ENCODE results near the gene APOC4.
"Not testable (repeated sequence)": the region's sequence is repeated elsewhere in the genome, so short reads cannot be mapped to it uniquely, and the experiment has no call there.

The APOC4 gene, protein sequence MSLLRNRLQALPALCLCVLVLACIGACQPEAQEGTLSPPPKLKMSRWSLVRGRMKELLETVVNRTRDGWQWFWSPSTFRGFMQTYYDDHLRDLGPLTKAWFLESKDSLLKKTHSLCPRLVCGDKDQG

DNA sequence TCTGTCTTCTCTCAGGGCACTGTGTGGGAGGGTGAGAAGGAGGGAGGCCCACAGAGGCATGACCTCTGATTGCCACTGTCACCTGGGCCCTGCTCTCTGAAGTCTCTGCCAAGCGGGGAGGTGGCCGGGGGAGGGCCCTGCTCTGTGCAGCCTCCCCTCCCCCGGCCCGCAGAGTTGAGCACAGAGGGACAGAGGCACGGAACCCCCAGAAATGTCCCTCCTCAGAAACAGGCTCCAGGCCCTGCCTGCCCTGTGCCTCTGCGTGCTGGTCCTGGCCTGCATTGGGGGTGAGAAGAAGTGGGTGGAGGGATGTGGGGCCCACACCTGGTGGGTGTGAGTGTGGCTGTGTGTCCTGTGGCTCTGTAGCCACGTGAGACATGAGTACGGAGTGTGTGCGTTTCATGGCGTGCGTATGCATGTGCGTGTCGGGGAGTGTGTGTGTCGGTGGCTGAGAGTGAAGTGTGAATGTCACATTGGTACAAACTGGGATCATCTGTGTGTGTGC is at the start of gene APOC4:
APOC4 (plus strand) TSS at position 171 of the 505 bp plus-strand sequence; CDS start at position 212, 41 bp downstream.
- DNase-seq (ENCODE audit: low read depth in 2 of 2): no peak

DNA sequence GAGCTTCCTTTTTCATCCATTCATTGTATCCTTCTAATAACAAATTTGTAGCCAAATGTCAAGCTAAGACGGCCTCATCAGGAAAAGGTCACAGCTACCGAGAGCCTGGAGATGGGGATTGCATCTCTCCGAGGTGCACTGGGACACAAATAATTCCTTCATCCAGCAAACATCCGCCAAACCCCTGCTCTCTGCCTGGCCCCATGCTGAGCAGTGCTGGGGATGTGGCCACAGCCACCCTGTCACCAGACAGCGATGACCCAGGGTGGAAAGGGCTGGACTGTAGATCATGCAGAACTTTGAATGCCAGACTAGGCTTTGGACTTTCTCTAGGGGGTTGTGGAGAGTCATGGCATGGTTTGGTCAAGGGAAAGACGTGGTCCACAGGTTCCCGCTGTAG is 49.1 kb upstream of the APOC4 start:
- no peak for DNase-seq (ENCODE audit: low read depth in 2 of 2)

DNA sequence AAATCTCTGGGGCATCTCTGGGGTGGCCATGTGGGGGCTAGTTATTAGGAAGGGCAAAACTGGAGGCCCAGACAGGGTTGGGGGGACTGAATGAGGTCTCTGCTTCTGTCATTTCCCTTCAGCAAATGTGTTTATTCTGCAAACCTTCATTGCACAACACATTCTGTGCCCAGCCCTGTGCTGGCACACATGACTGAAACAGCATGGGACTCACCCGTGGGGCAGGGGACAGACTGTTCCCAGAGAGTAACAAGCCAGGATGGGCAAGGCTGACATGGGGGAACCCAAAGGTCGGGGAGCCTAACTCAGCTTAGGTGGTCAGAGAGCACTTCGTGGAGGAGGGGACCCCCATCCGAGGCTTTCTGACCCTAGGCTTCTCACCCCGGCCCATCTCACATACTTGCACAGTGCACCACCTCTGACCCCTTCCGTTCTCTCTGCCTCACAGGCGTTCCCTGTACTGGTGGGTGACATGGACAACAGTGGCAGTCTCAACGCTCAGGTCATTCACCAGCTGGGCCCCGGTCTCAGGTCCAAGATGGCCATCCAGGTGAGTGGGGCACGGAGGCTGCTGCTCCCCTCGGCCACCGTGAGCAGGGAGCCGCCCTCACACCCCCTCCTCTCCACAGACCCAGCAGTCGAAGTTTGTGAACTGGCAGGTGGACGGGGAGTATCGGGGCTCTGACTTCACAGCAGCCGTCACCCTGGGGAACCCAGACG is 48.5 kb upstream of the APOC4 start:
- DNase-seq (ENCODE audit: low read depth in 2 of 2): no peak

DNA sequence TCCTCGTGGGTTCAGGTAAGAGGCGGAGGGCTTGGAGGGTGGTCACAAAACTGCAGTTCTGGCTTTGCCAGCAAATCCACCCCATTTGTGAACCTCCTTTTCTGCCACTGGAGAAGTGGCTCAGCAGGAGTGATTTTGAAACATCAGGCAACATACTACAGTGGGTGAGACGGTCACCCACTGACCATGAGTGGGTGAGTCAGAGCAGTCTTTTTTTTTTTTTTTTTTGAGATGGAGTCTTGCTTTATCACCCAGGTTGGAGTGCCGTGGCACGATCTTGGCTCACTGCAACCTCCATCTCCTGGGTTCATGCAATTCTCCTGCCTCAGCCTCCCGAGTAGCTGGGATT is 48.0 kb upstream of the APOC4 start:
- DNase-seq (ENCODE audit: low read depth in 2 of 2): no peak

DNA sequence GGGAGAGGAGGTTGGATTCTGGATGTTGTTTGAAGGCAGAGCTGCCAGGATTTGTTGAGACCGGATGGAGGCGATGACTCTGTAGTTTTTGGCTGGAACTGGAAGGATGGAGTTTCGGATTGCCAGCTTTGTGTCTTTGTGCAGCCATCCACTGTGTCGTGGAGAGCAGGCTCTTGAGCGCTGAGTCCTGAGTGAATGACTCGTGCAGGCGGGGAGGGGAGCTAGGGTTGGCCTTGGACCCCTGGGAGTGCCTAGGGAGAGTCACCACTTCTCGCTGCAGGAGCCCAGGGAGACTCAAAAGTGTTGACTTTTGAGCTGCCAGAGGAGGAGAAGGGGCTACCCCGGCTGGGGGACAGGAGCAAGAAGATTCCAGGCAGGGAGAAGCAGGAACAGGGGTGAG is 47.1 kb upstream of the APOC4 start:
- no peak for DNase-seq (ENCODE audit: low read depth in 2 of 2)

DNA sequence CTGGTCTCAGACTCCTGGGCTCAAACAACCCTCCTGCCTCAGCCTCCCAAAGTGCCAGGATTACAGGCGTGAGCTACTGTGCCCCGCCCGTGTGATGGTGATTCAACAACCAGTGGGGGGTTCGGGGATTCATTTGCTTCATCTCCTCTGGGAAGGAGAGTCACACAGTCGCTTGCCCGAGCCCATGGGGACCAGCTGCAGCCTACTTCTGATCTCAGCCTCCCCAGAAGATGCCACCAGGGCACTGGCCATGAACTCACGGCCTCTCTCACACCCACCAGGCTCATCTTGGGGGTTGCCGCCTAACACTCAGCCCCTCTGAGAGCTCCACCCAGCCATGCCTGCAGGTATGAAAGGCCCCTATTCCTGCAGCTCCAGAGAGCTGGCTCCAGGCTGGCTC is 44.2 kb upstream of the APOC4 start:
- no peak for DNase-seq (ENCODE audit: low read depth in 2 of 2)

DNA sequence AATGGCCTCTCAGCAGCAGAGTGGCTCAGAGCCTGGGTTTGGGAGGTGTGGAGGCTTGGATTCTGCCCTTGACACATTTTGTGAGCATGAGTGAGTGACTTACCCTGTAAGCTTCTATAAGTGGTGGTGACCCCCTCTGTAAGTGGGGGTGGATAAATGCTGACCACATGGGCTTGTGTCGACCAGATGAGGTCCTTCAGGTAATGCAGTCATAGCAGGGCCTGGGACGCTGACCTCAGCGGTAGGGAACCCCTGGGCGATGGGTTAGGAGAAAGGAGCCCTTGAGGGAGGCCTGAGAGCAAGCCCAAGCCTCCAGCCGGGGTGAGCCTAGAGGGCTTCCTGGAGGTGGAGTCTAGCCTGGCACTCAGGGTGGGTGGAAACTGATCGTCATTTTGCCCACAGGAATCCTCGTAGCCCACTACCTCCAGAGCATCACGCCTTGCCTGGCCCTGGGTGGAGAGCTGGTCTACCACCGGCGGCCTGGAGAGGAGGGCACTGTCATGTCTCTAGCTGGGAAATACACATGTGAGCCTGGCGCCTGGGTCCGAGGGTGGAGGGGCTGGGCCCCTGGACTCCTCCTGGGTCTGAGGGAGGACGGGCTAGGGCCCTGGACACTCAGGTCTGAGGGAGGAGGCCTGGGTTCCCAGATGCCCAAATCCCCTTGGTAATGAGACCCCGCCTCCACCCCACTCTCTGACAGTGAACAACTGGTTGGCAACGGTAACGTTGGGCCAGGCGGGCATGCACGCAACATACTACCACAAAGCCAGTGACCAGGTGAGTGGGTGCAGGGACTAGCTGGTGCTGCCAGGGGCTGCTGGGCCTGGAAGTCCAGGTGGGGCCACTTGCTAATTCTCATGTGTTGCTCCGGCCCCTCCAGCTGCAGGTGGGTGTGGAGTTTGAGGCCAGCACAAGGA is 41.5 kb upstream of the APOC4 start:
- no peak for DNase-seq (ENCODE audit: low read depth in 2 of 2)

DNA sequence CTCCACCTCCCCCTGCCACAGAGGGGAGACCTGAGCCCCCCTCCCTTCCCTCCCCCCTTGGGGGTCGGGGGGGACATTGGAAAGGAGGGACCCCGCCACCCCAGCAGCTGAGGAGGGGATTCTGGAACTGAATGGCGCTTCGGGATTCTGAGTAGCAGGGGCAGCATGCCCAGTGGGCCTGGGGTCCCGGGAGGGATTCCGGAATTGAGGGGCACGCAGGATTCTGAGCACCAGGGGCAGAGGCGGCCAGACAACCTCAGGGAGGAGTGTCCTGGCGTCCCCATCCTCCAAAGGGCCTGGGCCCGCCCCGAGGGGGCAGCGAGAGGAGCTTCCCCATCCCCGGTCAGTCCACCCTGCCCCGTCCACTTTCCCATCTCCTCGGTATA is 38.8 kb upstream of the APOC4 start:
- DNase-seq (ENCODE audit: low read depth in 2 of 2): no peak

DNA sequence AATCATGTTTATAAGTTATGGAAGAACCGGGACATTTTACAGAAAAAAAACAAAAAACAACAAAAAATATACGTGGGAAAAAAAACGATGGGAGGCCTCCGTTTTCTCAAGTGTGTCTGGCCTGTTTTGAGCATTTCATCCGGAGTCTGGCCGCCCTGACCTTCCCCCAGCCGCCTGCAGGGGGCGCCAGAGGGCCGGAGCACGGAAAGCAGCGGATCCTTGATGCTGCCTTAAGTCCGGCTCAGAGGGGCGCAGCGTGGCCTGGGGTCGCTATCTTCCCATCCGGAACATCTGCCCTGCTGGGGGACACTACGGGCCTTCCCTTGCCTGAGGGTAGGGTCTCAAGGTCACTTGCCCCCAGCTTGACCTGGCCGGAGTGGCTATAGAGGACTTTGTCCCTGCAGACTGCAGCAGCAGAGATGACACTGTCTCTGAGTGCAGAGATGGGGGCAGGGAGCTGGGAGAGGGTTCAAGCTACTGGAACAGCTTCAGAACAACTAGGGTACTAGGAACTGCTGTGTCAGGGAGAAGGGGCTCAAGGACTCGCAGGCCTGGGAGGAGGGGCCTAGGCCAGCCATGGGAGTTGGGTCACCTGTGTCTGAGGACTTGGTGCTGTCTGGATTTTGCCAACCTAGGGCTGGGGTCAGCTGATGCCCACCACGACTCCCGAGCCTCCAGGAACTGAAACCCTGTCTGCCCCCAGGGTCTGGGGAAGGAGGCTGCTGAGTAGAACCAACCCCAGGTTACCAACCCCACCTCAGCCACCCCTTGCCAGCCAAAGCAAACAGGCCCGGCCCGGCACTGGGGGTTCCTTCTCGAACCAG is 38.2 kb upstream of the APOC4 start:
- peak; percentile 24 to 41 for DNase-seq (ENCODE audit: low read depth in 2 of 2)

DNA sequence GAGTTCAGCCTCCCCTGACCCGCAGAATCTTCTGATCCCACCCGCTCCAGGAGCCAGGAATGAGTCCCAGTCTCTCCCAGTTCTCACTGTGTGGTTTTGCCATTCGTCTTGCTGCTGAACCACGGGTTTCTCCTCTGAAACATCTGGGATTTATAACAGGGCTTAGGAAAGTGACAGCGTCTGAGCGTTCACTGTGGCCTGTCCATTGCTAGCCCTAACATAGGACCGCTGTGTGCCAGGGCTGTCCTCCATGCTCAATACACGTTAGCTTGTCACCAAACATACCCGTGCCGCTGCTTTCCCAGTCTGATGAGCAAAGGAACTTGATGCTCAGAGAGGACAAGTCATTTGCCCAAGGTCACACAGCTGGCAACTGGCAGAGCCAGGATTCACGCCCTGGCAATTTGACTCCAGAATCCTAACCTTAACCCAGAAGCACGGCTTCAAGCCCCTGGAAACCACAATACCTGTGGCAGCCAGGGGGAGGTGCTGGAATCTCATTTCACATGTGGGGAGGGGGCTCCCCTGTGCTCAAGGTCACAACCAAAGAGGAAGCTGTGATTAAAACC is 37.5 kb upstream of the APOC4 start:
- no peak for DNase-seq (ENCODE audit: low read depth in 2 of 2)

DNA sequence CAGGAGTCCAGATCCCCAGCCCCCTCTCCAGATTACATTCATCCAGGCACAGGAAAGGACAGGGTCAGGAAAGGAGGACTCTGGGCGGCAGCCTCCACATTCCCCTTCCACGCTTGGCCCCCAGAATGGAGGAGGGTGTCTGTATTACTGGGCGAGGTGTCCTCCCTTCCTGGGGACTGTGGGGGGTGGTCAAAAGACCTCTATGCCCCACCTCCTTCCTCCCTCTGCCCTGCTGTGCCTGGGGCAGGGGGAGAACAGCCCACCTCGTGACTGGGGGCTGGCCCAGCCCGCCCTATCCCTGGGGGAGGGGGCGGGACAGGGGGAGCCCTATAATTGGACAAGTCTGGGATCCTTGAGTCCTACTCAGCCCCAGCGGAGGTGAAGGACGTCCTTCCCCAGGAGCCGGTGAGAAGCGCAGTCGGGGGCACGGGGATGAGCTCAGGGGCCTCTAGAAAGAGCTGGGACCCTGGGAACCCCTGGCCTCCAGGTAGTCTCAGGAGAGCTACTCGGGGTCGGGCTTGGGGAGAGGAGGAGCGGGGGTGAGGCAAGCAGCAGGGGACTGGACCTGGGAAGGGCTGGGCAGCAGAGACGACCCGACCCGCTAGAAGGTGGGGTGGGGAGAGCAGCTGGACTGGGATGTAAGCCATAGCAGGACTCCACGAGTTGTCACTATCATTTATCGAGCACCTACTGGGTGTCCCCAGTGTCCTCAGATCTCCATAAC is 36.4 kb upstream of the APOC4 start, which contains the start of gene APOE:
APOE (plus strand) TSS at position 360 of the 724 bp plus-strand sequence. CDS start 829 bp downstream, outside the sequence.
- no peak for DNase-seq (ENCODE audit: low read depth in 2 of 2)

DNA sequence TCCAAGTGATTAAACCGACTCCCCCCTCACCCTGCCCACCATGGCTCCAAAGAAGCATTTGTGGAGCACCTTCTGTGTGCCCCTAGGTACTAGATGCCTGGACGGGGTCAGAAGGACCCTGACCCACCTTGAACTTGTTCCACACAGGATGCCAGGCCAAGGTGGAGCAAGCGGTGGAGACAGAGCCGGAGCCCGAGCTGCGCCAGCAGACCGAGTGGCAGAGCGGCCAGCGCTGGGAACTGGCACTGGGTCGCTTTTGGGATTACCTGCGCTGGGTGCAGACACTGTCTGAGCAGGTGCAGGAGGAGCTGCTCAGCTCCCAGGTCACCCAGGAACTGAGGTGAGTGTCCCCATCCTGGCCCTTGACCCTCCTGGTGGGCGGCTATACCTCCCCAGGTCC is 34.4 kb upstream of the APOC4 start:
- no peak for DNase-seq (ENCODE audit: low read depth in 2 of 2)

DNA sequence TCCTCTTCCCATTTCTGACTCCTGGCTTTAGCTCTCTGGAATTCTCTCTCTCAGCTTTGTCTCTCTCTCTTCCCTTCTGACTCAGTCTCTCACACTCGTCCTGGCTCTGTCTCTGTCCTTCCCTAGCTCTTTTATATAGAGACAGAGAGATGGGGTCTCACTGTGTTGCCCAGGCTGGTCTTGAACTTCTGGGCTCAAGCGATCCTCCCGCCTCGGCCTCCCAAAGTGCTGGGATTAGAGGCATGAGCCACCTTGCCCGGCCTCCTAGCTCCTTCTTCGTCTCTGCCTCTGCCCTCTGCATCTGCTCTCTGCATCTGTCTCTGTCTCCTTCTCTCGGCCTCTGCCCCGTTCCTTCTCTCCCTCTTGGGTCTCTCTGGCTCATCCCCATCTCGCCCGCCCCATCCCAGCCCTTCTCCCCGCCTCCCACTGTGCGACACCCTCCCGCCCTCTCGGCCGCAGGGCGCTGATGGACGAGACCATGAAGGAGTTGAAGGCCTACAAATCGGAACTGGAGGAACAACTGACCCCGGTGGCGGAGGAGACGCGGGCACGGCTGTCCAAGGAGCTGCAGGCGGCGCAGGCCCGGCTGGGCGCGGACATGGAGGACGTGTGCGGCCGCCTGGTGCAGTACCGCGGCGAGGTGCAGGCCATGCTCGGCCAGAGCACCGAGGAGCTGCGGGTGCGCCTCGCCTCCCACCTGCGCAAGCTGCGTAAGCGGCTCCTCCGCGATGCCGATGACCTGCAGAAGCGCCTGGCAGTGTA is 33.8 kb upstream of the APOC4 start:
- DNase-seq (ENCODE audit: low read depth in 2 of 2): no peak

DNA sequence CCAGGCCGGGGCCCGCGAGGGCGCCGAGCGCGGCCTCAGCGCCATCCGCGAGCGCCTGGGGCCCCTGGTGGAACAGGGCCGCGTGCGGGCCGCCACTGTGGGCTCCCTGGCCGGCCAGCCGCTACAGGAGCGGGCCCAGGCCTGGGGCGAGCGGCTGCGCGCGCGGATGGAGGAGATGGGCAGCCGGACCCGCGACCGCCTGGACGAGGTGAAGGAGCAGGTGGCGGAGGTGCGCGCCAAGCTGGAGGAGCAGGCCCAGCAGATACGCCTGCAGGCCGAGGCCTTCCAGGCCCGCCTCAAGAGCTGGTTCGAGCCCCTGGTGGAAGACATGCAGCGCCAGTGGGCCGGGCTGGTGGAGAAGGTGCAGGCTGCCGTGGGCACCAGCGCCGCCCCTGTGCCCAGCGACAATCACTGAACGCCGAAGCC is 33.2 kb upstream of the APOC4 start:
- no peak for DNase-seq (ENCODE audit: low read depth in 2 of 2)

DNA sequence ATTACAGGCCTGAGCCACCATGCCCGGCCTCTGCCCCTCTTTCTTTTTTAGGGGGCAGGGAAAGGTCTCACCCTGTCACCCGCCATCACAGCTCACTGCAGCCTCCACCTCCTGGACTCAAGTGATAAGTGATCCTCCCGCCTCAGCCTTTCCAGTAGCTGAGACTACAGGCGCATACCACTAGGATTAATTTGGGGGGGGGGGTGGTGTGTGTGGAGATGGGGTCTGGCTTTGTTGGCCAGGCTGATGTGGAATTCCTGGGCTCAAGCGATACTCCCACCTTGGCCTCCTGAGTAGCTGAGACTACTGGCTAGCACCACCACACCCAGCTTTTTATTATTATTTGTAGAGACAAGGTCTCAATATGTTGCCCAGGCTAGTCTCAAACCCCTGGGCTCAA is 32.3 kb upstream of the APOC4 start:
- no peak for DNase-seq (ENCODE audit: low read depth in 2 of 2)

DNA sequence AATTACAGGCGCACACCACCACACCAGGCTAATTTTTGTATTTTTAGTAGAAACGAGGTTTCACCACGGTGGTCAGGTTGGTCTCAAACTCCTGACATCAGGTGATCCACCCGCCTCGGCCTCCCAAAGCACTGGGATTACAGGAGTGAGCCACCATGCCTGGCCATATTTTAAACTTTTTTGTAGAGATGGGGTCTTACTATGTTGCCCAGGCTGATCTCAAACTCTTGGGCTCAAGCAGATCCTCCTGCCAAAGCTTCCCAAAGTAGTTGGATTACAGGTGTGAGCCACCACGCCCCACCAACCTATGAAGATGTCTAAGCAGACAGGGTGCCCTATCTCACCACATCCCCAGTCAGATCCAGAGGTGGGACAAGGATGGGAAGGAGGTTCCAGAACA is 30.1 kb upstream of the APOC4 start:
- not testable (repeated sequence) for DNase-seq (ENCODE audit: low read depth in 2 of 2)

DNA sequence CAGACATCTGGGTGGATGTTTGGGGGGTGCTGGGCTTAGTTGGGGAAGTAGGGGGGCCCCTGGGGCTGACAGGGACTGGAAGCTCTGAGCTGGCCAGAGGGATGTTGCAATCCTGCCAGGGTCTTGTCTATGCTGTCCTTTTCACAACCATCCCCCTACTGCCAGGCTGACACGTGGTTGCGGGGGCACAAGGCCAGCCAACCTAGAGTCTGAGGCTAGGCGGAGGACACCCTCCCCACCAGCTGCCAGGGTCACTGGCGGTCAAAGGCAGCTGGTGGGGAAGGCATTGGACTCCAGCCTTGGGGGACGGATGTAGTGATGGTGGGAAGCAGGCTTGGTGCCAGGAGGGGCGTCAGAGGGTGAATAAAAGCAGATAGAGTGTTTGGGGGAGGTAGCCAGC is 29.2 kb upstream of the APOC4 start:
- no peak for DNase-seq (ENCODE audit: low read depth in 2 of 2)

DNA sequence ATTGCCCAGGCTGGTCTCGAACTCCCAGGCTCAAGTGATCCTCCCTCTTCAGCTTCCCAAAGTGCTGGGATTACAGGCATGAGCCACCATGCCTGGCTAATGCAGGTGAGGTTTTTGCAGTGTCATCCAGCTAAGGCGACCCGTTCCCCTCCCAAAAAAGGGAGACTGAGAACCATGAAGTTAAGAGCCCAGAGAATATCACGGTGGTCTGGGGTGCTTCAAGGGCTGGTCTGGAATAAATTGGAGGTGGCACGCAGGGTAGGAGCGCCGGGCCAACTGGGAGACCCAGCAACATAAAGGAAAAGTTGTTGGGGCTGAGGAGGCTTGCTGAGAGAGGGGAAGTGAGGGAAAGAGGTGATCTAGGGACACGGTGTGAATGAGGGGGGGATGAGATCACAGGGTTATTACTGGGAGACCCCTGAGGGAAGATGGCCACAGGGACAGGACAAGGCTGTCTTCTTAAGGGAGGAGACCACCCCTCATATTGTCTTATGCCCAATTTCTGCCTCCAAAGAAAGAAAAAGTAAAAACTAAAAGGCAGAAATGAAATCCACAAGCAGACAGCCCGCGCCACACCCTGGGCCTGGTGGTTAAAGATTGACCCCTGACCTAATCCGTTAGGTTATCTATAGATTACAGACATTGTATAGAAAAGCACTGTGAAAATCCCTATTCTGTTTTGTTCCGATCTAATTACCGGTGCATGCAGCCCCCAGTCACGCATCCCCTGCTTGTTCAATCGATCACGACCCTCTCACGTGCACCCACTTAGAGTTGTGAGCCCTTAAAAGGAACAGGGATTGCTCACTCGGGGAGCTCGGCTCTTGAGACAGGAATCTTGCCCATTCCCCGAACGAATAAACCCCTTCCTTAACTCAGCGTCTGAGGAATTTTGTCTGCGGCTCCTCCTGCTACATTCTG is 28.3 kb upstream of the APOC4 start:
- DNase-seq (ENCODE audit: low read depth in 2 of 2): not testable (repeated sequence)

All from activated CD8-positive, alpha-beta memory T cell treated with anti-CD3 and anti-CD28 coated beads for 4 hours (primary cell).